ENCODE measurements around the gene ZFYVE16.
"Not testable (repeated sequence)": the region's sequence is repeated elsewhere in the genome, so short reads cannot be mapped to it uniquely, and the experiment has no call there.

ZFYVE16 gene

GRCh38 chr5:80407735-80408483, at the start of gene ZFYVE16:
Gene ZFYVE16, plus strand, starts transcription at chr5:80408064. Its CDS starts 26,084 bp downstream, at chr5:80434148.
- DNase-seq (ENCODE audit: low read depth in 2 of 2): peak; percentile 95 to 96

GRCh38 chr5:80360914-80361444, 46.9 kb upstream of the ZFYVE16 start:
- DNase-seq (ENCODE audit: low read depth in 2 of 2): no peak

- no peak for DNase-seq (ENCODE audit: low read depth in 2 of 2)
Observed at GRCh38 chr5:80364892-80365291, 43.0 kb upstream of the ZFYVE16 start.

- no peak for DNase-seq (ENCODE audit: low read depth in 2 of 2)
Observed at GRCh38 chr5:80368661-80369480, 39.0 kb upstream of the ZFYVE16 start.

DNA sequence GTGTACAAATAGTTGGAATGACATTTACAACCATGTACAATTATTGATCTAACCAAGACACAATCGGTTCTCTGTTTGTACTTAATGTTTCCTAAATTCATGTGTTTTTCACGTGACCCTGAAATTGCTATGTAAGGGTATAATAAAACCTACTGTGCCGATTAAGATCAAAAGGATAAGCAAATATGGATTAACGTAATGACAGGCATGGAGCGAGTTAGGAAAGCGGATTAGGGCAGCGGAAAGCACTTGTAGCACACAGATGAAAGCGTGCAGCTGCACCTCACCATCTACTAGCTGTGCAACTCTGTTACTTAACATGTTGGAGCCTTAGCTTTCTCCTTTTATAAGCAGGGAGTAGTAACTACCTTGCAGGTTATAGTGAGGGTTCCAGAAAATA, 38.3 kb upstream of the ZFYVE16 start:
- DNase-seq (ENCODE audit: low read depth in 2 of 2): no peak

DNA sequence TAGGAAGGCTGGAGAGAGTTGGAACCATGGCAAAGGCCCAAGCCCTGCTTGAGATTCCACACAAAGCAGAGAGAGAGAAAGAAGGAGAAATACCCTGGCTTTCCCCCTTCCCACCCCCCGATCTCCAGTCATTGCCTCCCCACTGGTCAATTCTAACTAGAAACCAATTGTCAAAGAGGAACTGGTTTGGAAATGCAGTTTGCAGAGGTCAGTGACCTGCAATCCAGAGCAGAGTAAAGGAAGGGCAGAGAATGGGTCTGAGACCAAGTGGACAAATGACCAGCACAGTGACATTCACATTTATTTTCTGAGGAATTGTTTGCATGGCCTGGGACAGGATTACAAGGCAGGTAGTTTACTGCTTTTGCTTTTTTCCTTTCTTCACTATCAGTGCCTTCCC, 37.5 kb upstream of the ZFYVE16 start:
- no peak for DNase-seq (ENCODE audit: low read depth in 2 of 2)

GRCh38 chr5:80372780-80373179, 35.1 kb upstream of the ZFYVE16 start:
- DNase-seq (ENCODE audit: low read depth in 2 of 2): no peak

DNA sequence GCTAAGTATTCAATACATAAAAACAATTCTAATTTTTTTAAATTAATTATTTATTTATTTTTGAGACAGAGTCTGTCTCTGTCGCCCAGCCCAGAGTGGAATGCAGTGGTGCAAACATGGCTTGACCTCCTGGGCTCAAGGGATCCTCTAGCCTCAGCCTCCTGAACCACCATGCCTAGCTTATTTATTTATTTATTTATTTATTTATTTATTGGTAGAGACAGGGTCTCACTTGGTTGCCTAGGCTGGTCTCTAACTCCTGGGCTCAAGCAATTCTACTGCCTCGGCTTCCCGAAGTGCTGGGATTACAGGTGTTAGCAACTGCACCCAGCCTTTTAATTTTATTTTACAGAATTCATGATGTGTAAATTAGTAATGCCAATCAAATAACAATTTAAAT, 33.7 kb upstream of the ZFYVE16 start:
- DNase-seq (ENCODE audit: low read depth in 2 of 2): no peak

- DNase-seq (ENCODE audit: low read depth in 2 of 2): no peak
Observed at GRCh38 chr5:80376557-80376956, 31.3 kb upstream of the ZFYVE16 start.

- DNase-seq (ENCODE audit: low read depth in 2 of 2): no peak
Observed at GRCh38 chr5:80382488-80382887, 25.4 kb upstream of the ZFYVE16 start.

GRCh38 chr5:80387063-80387768, 20.6 kb upstream of the ZFYVE16 start:
- DNase-seq (ENCODE audit: low read depth in 2 of 2): no peak

GRCh38 chr5:80389580-80389979, 18.3 kb upstream of the ZFYVE16 start:
- no peak for DNase-seq (ENCODE audit: low read depth in 2 of 2)

DNA sequence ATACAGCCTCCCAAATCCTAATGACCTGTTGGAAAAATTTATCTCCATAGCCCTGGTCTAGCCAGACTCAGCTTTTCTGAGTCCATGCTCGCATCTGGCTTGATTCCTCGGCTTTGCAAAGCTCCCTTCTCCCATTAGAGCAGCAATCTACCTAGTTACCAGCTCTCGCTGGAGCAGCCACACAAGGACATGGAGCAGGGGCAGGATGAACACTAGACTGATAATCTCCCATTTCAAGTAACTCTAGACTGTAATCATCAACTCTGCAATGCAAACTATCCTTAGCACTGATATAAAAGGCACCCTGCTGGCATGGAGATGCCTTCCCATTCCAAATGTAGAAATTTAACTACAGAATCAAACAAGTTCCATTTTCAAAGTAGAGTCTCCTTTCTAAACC, 17.5 kb upstream of the ZFYVE16 start:
- not testable (repeated sequence) for DNase-seq (ENCODE audit: low read depth in 2 of 2)

DNA sequence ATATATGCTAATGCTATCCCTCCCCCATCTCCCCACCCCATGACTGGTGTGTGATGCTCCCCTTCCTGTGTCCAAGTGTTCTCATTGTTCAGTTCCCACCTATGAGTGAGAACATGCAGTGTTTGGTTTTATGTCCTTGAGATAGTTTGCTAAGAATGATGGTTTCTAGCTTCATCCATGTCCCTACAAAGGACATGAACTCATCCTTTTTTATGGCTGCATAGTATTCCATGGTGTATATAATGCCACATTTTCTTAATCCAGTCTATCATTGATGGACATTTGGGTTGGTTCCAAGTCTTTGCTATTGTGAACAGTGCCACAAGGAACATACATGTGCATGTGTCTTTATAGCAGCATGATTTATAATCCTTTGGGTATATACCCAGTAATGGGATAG, 16.6 kb upstream of the ZFYVE16 start:
- not testable (repeated sequence) for DNase-seq (ENCODE audit: low read depth in 2 of 2)

DNA sequence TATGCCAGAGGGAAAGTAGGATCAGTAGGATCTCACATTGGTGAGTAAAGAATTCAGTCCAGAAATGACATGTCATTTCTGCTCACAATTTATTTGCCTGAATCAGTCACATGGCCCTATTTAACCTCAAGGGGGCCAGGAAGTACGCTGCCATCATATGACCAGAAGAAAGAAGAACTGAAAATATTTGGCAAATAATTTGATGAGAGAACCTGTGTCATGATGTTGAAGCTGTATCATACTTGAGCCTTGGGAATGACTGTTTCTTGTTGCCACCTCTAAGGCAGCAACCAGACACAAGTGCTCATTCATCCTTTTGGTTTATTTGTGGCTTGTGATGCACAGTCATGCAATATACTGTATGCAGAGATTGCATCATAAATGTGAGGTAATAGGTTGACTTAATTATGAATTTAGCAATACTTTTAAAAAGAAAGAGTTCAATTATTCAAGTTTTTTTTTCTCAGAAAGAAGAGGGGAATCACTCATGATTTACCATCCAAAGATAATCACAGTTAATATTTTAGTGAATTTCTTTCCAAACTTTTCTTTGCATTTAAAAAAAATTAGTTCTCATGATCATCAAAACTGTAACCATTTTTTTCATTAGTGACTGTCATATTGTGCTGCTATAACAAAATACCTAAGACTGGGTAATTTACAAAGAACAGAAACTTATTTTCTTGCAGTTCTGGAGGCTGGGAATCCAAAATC, 8.2 kb upstream of the ZFYVE16 start:
- no peak for DNase-seq (ENCODE audit: low read depth in 2 of 2)

DNA sequence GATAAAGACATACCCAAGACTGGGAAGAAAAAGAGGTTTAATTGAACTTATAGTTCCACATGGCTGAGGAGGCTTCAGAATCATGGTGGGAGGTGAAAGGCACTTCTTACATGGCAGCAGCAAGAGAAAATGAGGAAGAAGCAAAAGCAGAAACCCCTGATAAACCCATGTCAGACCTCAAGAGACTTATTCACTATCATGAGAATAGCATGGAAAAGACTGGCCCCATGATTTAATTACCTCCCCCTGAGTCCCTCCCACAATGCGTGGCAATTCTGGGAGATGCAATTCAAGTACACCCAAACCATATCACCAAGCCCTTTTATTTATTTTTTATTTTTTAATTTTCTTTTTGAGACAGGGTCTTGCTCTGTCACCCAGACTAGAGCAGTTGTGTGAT, 7.5 kb upstream of the ZFYVE16 start:
- not testable (repeated sequence) for DNase-seq (ENCODE audit: low read depth in 2 of 2)

DNA sequence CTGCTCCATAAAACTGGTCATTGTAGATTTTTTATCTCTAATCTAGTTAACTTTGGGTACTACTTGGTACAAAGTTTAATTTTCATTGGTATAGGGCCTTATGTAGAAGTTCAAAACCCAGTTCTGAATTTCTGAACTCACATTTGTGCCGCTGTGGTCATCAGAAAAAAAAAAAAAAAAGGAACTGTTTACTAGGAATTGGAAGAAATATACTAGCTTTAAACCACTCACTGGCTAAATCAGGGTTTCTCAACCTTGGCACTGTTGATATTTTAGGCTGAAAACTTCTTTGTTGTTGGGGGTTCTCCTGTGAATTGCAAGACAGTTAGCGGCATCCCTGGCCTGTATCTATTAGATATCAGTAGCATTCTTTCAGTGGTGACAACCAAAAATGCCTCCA, 4.1 kb upstream of the ZFYVE16 start:
- no peak for DNase-seq (ENCODE audit: low read depth in 2 of 2)

DNA sequence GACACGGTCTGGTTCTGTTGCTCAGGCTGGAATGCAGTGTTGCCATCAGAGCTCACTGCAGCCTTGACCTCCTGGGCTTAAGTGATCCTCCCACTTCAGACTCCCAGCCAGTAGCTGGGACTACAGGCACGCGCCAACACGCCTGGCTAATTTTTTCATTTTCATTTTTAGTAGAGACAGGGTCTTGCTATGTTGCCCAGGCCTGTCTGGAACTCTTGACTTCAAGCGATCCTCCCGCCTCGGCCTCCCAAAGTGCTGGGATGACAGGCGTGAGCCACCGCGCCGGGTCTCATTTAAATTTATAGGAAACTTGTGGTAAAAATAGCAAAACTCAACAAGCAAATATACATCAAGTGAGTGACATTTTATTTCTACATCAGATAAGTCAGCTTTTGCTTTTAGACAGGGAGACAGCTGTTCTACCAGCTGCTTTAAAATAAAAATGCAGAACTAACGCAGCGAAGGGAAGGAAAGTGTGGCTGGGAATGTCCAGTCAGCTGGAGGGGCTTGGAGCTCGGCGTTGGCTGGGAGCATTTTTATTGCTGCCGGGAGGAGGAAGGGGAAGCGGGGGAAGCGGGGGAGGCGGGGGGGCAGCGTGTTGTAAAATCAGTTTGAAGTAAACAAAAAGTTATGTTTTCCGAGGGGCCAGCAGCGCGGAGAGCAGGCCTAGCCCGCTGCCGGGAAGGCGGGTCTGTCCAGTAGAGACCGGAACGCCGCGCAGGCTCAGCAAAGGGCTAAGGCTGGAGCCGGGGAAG, 707 bp upstream of the ZFYVE16 start:
- no peak for DNase-seq (ENCODE audit: low read depth in 2 of 2)

DNA sequence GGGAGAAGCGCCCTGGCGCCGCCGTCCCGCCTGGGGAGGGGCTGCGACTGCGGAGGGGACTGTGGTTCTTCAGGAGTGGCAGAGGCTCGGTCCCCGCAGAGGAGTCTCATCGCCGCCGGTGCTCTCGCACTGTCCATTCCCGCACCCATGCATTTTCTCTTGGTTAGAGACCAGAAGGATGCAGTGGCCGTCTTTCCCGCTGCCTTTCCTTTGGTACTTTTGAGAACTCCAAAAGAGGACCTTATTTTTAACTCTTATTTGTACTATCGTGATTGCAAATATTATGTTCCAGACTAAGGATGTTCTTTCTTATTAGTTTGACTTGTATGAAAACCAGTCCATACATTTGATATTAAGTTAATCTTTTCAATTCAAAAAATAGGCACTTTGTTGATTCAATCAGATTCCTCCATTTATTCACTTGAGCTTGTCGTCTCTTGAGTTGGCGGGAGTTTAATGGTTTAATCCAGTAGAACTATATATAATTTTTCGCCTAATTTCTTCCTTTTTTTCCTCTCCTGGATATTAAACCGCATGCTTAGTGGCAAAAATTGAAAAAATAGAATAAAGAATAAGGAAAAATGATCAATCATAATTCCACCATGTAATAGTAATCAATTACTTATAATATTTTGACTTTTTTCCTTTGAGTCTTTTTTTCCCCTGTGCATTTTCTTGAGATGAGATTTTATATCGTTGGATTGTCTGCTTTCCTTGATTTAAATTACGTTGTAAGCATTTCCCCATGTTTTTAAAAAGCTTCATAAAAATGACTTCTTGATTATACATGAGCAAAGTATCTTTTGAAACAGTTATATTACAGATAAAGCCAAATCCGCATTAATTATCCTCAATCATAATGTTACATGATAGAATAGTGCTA, 861 bp downstream of the ZFYVE16 start:
- DNase-seq (ENCODE audit: low read depth in 2 of 2): peak; percentile 19 to 43
